Ovary (tissue), 9 donors: ENCODE measurements around the gene DENND1A. TPM values are rescaled to one million over a fixed set of nuclear protein-coding genes. Genes with fewer than 3 reads are reported as not detected.

Source experiments
- DNase-seq, 5 donors: peaks; one replicate each; pipeline ENCODE4 v3.0.0-alpha.2; 2019 to 2020
- H3K27ac ChIP-seq, 2 donors: fragments of 200-600 bp; one replicate each; pipeline versions ENCODE4 v1.5.1 to v1.8.0; 2019 to 2022
- H3K27me3 ChIP-seq: fragments of 200-600 bp; one replicate; pipeline ENCODE4 v1.8.0; 2022
- H3K36me3 ChIP-seq: fragments of 200-600 bp; sonication (generic); one replicate; pipeline ENCODE4 v1.5.1; 2019
- H3K4me1 ChIP-seq: one replicate; pipeline ENCODE4 v1.8.1; 2013; ENCODE audit warnings: mild to moderate bottlenecking, moderate library complexity; ENCODE audit not compliant: insufficient read depth
- H3K4me3 ChIP-seq: fragments of 200-600 bp; sonication (generic); one replicate; pipeline ENCODE4 v1.5.1; 2017
- H3K9me3 ChIP-seq, 2 donors: fragments of 200-600 bp in 1 of 2; sonication (generic) in 1 of 2; one replicate each; pipeline versions ENCODE4 v1.5.1 to v1.8.1; 2013 to 2019; ENCODE audit warnings: mild to moderate bottlenecking in 1 of 2, moderate library complexity in 1 of 2
- CTCF ChIP-seq, 3 donors: fragments of 450-650 bp in 2 of 3; fragments of 200-600 bp in 1 of 3; IDR thresholded peaks; one replicate each; pipeline versions ENCODE4 v1.5.1 to v1.8.0; 2016 to 2022; ENCODE audit warnings: antibody characterized with exemption in 3 of 3, mild to moderate bottlenecking in 1 of 3
- EP300 ChIP-seq: sonication (generic); formaldehyde crosslinking; IDR thresholded peaks from one replicate; pipeline ENCODE4 v1.6.1; 2017; ENCODE audit warnings: antibody characterized with exemption
- POLR2A ChIP-seq: fragments of 450-650 bp; IDR thresholded peaks from one replicate; pipeline ENCODE4 v1.6.1; 2017; ENCODE audit warnings: antibody characterized with exemption, mild to moderate bottlenecking, moderate library complexity
- WGBS, 3 donors: extraction: QIAGEN DNeasy Blood & Tissue Kit in 1 of 3; methylation state at CpG; one replicate each; pipeline versions ENCODE4 v1.1.5 to v1.1.7; 2013 to 2017; 5-methylcytosine and 5-hydroxymethylcytosine counted together
- intact Hi-C, 4 donors: fragments of 100-400 bp; cut with DNase I; formaldehyde crosslinking; loops; one replicate each; pipeline versions ENCODE4 v1.11.0 to v1.15.1; 2022 to 2023
- polyA plus RNA-seq, 2 donors: library from polyadenylated mRNA; stranded (reverse); fragments of 200-250 nt in 1 of 2; fragments of 350-450 nt in 1 of 2; fragmentation: Illumina TruSeq in 1 of 2; extraction: RNeasy Lipid Tissue Mini Kit (QIAGEN cat#74804) in 1 of 2; gene quantifications; one replicate each; pipeline ENCODE4 v1.2.3, GENCODE V29; 2013 to 2014
- total RNA-seq, 7 donors: library from RNA; depleted of rRNA in 2 of 7; stranded (reverse); fragments of >200 nt in 2 of 7; fragmentation: NEBNext Ultra II Directional in 3 of 7; extraction: Animal tissue kit (Norgen Biotek cat#: 25700) in 3 of 7; gene quantifications; one replicate each; pipeline versions ENCODE4 v1.1.0 to v1.2.4, GENCODE V29; 2016 to 2023
- donor health status: DM: no; HTN: no; CAD: no; lungs with moderate emphysema.
- donor health status: DM: no; HTN: no; CAD: no.
- donor health status: Bipolar disorder and iron deficiency.
- donor health status: DM: yes; HTN: yes; CAD: no.
- donor health status: DM: no; HTN: no; CAD: no.
- donor health status: DM: yes; HTN: yes; CAD: no.

The DENND1A gene
- total and polyA plus RNA-seq, 9 donors: 10.4 to 24.5 (median 17.1) TPM

GRCh38 chr9:123486431-123486830 is 443.5 kb downstream of the DENND1A start:
- no peak for TF ChIP-seq POLR2A
- no peak for TF ChIP-seq CTCF (IDR thresholded peaks at IDR 0.05)
- TF ChIP-seq EP300: no peak
- 80 to 89% (median 85%) methylated on average over 1 of the region's 1 CpG for WGBS, 3 donors
- Histone ChIP-seq H3K36me3 (no peaks in the 10 kb centered on the region), H3K27me3 (no peaks in the 10 kb centered on the region), H3K27ac (no peak overlapping the region), H3K9me3 (no peaks in the 10 kb centered on the region), H3K4me3 (no peak overlapping the region), H3K4me1 (no peaks in the 10 kb centered on the region)
- no peak for DNase-seq
- intact Hi-C loops: no loop called here

GRCh38 chr9:123485216-123485615 is 444.7 kb downstream of the DENND1A start:
- no peaks in the 10 kb centered on the region for H3K36me3 ChIP-seq
- no peaks in the 10 kb centered on the region for H3K4me1 ChIP-seq
- no peaks in the 10 kb centered on the region for H3K9me3 ChIP-seq
- no peak overlapping the region for H3K27ac ChIP-seq
- DNase-seq: no peak
- WGBS, 3 donors: 75 to 85% (median 81%) methylated on average over 5 of the region's 5 CpGs
- no peaks in the 10 kb centered on the region for H3K27me3 ChIP-seq
- H3K4me3 ChIP-seq: no peak overlapping the region
- intact Hi-C loops: no loop called here
- TF ChIP-seq EP300 (no peak), CTCF (IDR thresholded peaks at IDR 0.05) (no peak), POLR2A (no peak)

- Histone ChIP-seq H3K4me1 (no peaks in the 10 kb centered on the region), H3K4me3 (no peak overlapping the region), H3K9me3 (no peaks in the 10 kb centered on the region), H3K27ac (no peak overlapping the region), H3K36me3 (no peaks in the 10 kb centered on the region), H3K27me3 (no peaks in the 10 kb centered on the region)
- no peak for DNase-seq
- intact Hi-C loops: no loop called here
- WGBS, 3 donors: 90 to 95% (median 91%) methylated on average over 4 of the region's 4 CpGs
- no peak for TF ChIP-seq CTCF (IDR thresholded peaks at IDR 0.05)
- no peak for TF ChIP-seq POLR2A
Measured at GRCh38 chr9:123484130-123484529, 445.8 kb downstream of the DENND1A start.

- intact Hi-C loops: no loop called here
- Histone ChIP-seq H3K27me3 (no peaks in the 10 kb centered on the region), H3K4me1 (no peaks in the 10 kb centered on the region), H3K4me3 (no peak overlapping the region), H3K27ac (no peak overlapping the region), H3K9me3 (no peaks in the 10 kb centered on the region), H3K36me3 (no peaks in the 10 kb centered on the region)
- no peak for DNase-seq
- no peak for TF ChIP-seq CTCF (IDR thresholded peaks at IDR 0.05)
- no peak for TF ChIP-seq POLR2A
- no peak for TF ChIP-seq EP300
- WGBS, 3 donors: 93 to 96% (median 96%) methylated on average over 9 of the region's 9 CpGs
Measured at GRCh38 chr9:123483191-123483803, 446.6 kb downstream of the DENND1A start.
